Measurements from ENCODE around the gene ERCC3.

GRCh38 chr2:127293386-127293747 is 577 bp downstream of the ERCC3 start:
- TF ChIP-seq GATA3 (IDR thresholded peaks at IDR 0.05; ENCODE audit: low read depth, low read length) (no peak), GATA2 (IDR thresholded peaks at IDR 0.05; ENCODE audit: low read depth, low read length) (no peak)

Data from SH-SY5Y (cell line).